ENCODE data around the gene GTF3C1. TPM values are rescaled to one million over a fixed set of nuclear protein-coding genes. Genes with fewer than 3 reads are reported as not detected.

Gene GTF3C1
- total RNA-seq, 1 experiment from 2014 or later: 97.5 TPM

- no peak overlapping the region for H3K4me2 ChIP-seq (ENCODE audit: low read length)
- no peaks in the 10 kb centered on the region for H3K9me2 ChIP-seq (replicated peaks; ENCODE audit: low read length)
- H3K27ac ChIP-seq (ENCODE audit: low read length): no peak overlapping the region
- ChIA-PET CTCF (no interaction called here), POLR2A (ENCODE audit: unreplicated experiment) (no interaction called here)
- intact Hi-C loops (cut with micrococcal nuclease): no loop called here
- H3F3A ChIP-seq (ENCODE audit: low read length, unreplicated experiment): no peaks in the 10 kb centered on the region
- H3K36me3 ChIP-seq (ENCODE audit: low read depth, low read length): no peaks in the 10 kb centered on the region
- BruUV-seq (replicated peaks): no TSS peak
- no peaks in the 10 kb centered on the region for H3K4me1 ChIP-seq (ENCODE audit: insufficient read depth, low read length)
- TF ChIP-seq, protein P1, sequence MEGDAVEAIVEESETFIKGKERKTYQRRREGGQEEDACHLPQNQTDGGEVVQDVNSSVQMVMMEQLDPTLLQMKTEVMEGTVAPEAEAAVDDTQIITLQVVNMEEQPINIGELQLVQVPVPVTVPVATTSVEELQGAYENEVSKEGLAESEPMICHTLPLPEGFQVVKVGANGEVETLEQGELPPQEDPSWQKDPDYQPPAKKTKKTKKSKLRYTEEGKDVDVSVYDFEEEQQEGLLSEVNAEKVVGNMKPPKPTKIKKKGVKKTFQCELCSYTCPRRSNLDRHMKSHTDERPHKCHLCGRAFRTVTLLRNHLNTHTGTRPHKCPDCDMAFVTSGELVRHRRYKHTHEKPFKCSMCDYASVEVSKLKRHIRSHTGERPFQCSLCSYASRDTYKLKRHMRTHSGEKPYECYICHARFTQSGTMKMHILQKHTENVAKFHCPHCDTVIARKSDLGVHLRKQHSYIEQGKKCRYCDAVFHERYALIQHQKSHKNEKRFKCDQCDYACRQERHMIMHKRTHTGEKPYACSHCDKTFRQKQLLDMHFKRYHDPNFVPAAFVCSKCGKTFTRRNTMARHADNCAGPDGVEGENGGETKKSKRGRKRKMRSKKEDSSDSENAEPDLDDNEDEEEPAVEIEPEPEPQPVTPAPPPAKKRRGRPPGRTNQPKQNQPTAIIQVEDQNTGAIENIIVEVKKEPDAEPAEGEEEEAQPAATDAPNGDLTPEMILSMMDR (conservative IDR thresholded peaks at IDR 0.05; ENCODE audit: low read depth, low read length): no peak
- TF ChIP-seq EZH2 (IDR thresholded peaks at IDR 0.05; ENCODE audit: low read length, unreplicated experiment) (no peak), EZH2phosphoT487 (IDR thresholded peaks at IDR 0.05; ENCODE audit: borderline replicate concordance, low read length) (no peak)
- H3K9ac ChIP-seq (ENCODE audit: low read length): no peak overlapping the region
- no peaks in the 10 kb centered on the region for H3K9me3 ChIP-seq (ENCODE audit: low read length)
- DNase-seq: no peak
- ATAC-seq: no peak
- no peaks in the 10 kb centered on the region for H3K79me2 ChIP-seq (ENCODE audit: low read length)
- no peak overlapping the region for H3K4me3 ChIP-seq (ENCODE audit: low read length)
- no peaks in the 10 kb centered on the region for H4K20me1 ChIP-seq (ENCODE audit: low read length)
- no peaks in the 10 kb centered on the region for H3K27me3 ChIP-seq (ENCODE audit: low read length)
- H2AFZ ChIP-seq (ENCODE audit: low read length): no peak overlapping the region
Observed at GRCh38 chr16:27450196-27450549, 99.5 kb downstream of the GTF3C1 start.

- Histone ChIP-seq H3K79me2 (ENCODE audit: low read length) (no peaks in the 10 kb centered on the region), H3K27ac (ENCODE audit: low read length) (no peak overlapping the region), H3K4me2 (ENCODE audit: low read length) (no peak overlapping the region), H3K9ac (ENCODE audit: low read length) (no peak overlapping the region), H3K4me3 (ENCODE audit: low read length) (no peak overlapping the region), H3K9me2 (replicated peaks; ENCODE audit: low read length) (no peaks in the 10 kb centered on the region), H3K9me3 (ENCODE audit: low read length) (no peaks in the 10 kb centered on the region), H4K20me1 (ENCODE audit: low read length) (no peaks in the 10 kb centered on the region), H3K4me1 (ENCODE audit: insufficient read depth, low read length) (no peaks in the 10 kb centered on the region), H3K27me3 (ENCODE audit: low read length) (no peaks in the 10 kb centered on the region), H2AFZ (ENCODE audit: low read length) (no peak overlapping the region), H3F3A (ENCODE audit: low read length, unreplicated experiment) (no peaks in the 10 kb centered on the region), H3K36me3 (ENCODE audit: low read depth, low read length) (no peaks in the 10 kb centered on the region)
- no TSS peak for BruUV-seq (replicated peaks)
- ATAC-seq (no peak), DNase-seq (no peak)
- no peak for TF ChIP-seq EZH2 (IDR thresholded peaks at IDR 0.05; ENCODE audit: low read length, unreplicated experiment)
- TF ChIP-seq, protein P1 (conservative IDR thresholded peaks at IDR 0.05; ENCODE audit: low read depth, low read length): no peak
- no peak for TF ChIP-seq EZH2phosphoT487 (IDR thresholded peaks at IDR 0.05; ENCODE audit: borderline replicate concordance, low read length)
- ChIA-PET POLR2A (ENCODE audit: unreplicated experiment) (no interaction called here), CTCF (no interaction called here)
- intact Hi-C loops (cut with micrococcal nuclease): no loop called here
Observed at GRCh38 chr16:27449434-27450195, 100.1 kb downstream of the GTF3C1 start.
